Stimulated activated CD4-positive, alpha-beta T cell treated with anti-CD3 and anti-CD28 coated beads, Interleukin-4, amount 100 ng/mL, for 24 hours (primary cell): ENCODE results near the gene GABBR1.

Experiments
- DNase-seq: peaks from one replicate; pipeline ENCODE4 v3.0.0-alpha.2; 2020

GABBR1 gene

GRCh38 chr6:29561606-29562181 lies 71.3 kb downstream of the GABBR1 start:
- DNase-seq = no peak

DNA sequence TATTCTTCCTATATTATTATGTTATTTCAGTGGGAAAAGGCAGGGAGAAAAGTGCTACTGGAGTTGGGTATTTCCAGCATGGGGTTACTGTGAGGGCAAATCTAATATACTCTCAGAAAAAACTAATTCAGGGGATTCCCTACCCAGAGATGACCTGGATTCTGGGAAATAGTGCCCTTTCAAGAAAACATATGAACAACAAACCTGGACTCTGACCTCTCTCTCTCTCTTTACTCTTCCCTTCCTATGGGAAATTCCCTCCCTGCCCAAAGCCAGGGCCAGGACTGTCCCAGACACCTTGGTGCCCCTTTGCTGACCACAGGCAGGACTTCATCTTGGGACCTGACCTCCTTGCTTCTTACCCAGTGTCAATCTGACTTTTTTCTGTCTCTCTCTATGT lies 71.9 kb downstream of the GABBR1 start:
- DNase-seq = no peak

- DNase-seq = no peak
These were observed 73.3 kb downstream of the GABBR1 start, which contains the start of gene UBD for GRCh38 chr6:29559524-29560287. TSS of gene UBD (minus strand) at chr6:29559732. CDS start at chr6:29559701, 31 bp downstream.

GRCh38 chr6:29558439-29559079 lies 74.4 kb downstream of the GABBR1 start:
- no peak for DNase-seq

GRCh38 chr6:29557320-29557719 lies 75.7 kb downstream of the GABBR1 start:
- no peak for DNase-seq

GRCh38 chr6:29554764-29555163 lies 78.2 kb downstream of the GABBR1 start:
- no peak for DNase-seq

GRCh38 chr6:29553268-29554057 lies 79.5 kb downstream of the GABBR1 start:
- no peak for DNase-seq

- no peak for DNase-seq
These were observed 80.4 kb downstream of the GABBR1 start for GRCh38 chr6:29552512-29553051.

- no peak for DNase-seq
These were observed 85.4 kb downstream of the GABBR1 start for GRCh38 chr6:29547573-29547972.

- DNase-seq = no peak
These were observed 95.1 kb downstream of the GABBR1 start for GRCh38 chr6:29537714-29538403.

DNA sequence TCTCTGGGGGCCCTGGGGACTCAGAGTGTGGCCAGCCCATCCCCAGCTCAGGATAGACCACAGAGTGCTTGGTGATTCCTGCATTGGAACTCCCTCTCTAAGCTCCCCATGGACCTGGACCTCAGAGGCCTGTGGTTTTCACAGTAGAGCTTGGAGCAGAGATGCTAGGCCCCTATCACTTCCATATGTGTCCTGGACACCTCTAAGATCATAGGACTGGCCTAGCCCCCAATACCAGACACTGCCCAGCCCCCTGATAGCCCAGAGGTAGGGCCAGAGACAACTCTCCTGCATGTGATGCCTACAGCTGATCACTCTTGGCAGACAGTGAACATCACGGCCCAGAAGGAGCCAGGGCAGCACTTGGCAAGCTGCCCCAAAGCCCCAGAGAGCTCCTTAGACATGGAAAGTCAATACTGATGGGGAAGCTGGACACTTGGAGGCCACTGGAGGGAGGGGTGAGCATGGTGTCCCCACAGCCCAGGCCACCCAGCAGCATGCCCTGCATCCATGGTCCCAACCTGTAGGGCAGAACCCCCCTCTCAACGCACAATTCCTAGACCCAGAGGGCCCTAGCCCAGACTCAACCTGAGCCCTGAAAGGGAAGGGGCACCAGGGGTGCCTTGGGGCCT lies 100.5 kb downstream of the GABBR1 start:
- DNase-seq = no peak

DNA sequence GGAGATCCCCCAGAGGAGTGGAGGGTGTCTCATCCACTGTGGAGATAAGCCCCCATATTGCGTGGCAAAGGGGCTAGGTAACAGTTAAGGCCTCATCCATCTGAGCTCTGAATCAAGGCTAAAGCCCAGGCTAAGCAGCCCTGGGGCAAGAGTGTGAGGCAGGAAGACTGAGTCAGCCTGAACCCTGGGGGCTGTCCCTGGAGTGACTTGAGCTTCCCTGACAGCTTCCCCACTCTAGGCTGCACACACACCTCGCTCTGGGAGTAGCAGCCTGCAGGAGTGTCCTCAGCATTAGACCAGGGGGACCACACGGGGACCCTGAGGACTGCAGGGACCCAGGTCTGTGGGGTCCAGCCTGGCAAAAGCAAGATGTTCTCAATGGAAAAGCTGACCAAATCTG lies 101.3 kb downstream of the GABBR1 start:
- DNase-seq = no peak

DNA sequence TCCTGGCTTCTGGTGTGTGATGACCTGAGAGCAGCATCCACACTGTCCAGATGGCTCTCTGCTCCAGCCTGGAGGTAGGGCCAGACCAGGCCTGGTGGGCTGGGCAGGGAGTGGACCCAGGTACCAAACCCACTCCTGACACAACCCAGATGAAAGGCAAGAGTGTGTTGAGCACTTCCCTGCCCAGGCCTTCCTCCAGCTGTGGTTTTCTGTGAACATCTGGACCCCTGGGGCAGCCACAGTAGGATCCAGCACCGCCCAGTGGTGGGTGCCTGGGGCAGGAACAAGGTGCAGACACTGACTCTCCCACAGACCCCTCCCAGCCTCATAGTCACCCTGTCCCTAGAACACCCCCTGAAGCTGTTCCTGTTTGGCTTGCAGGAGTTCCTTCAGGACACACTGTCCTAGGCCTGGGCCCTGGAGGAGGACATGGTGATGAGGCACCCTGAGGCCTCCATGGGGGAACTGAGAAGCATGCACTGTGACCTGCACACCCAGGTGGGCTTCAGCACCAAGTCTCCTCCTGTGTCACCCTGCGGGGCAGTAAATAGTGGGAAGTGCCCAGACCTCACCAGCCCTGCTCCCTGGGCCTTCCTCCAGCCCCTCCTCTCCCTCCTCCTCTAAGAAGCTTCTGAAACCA lies 102.2 kb downstream of the GABBR1 start:
- DNase-seq = no peak

- DNase-seq = no peak
These were observed 103.0 kb downstream of the GABBR1 start for GRCh38 chr6:29529956-29530355.

DNA sequence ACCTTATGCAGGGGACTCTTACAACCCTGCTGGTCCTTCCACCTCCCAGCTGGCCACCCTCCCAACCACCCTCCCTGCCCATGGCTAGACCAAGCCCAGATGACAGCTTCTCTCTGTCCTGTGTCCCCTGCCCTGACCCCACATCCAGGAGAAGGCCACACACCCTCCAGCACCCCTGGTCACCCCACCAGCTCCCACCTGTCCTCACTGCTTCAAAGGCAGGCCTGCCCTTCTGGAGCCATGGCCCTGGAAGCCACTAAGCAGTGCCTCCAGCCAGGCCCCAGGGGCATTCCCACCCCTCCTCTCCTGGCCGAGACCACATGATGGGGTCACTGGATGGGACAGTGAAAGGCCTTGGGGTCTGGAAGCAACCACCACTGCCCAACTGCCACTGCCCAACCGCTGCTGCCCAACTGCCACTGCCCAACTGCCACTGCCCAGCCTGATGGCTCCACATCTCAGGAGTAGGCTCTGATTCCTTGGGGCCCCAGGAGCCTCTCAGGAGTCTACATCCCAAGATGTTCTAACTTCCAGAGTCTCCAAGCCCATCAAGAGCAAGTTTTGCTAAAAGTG lies 103.9 kb downstream of the GABBR1 start:
- no peak for DNase-seq

- no peak for DNase-seq
These were observed 104.6 kb downstream of the GABBR1 start for GRCh38 chr6:29528300-29528931.

DNA sequence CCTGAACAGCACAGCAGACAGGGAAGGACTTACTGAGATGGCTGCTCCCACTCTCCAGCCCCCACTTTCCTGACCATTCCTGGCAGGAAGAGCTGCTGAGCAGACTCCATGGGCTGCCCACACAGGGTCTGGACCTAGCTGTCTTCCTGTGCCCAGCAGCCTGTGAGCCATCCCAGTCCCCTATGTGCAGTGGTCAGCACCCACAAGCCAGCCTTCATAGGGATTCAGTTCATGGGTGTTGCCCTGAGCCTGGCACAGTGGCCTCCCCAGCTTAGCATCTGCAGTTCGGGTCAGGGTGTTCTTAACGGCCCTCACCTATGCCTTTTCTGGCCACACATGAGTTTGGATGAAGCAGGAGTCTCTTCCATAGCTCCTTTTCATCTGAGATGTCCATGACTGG lies 105.4 kb downstream of the GABBR1 start:
- DNase-seq = no peak

- DNase-seq = no peak
These were observed 105.9 kb downstream of the GABBR1 start for GRCh38 chr6:29527126-29527525.

DNA sequence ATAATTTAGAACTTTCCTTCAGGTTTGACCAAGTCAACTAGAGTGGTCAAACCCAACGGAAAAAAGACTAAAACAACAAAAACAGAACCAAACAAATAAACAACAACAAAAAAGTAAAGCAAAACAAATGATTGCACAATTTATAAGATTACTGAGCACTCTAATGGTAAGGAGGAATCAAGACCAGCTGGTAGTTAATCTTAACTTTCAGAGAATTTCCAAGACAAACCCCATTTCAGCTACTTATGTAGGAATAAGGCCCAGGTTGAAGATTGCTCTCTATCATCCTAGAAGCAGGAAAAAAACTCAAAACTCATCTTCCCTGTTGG lies 107.7 kb downstream of the GABBR1 start:
- DNase-seq = no peak

DNA sequence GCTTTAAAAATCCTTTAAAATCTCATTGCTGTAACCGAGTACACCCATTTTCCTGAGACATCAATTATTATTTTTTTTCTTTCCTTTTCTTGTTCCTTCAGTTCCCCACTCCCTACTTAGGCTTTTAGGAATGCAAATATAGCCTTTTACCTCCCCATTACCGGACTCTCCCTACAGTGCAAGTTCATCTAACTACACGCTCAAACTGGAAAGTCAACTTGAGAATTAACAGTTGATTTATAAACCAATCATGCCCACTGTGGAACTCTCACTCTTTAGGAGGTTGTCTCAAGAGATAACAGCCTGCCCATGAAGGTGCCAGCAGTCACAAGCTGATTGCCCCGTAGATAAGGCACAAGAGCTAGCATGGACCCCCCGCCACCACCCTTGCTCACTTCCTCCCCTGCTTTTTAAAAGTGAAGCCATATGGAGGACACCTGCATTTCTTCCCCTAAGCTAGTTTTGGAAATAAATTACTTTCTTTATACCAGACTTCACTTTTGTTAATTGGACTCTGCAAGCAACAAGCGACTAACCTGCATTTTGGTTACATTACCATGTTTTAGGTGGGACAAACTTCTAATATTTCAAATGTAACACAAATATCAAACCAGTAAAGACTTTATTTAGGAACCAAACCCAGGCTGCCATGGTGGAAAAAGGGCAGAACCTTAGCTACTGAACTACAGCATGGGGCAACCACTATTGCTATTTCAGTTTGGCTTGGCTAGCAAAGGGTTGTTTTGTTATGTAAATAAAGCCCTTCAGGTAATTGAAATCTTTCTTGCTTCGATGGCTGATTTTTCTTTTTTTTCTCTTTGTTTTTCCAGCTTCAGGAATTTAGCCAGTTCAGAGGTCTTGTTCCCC lies 108.3 kb downstream of the GABBR1 start:
- DNase-seq = no peak
